HEK293 (cell line): ENCODE measurements around the gene NAGPA.
A peak's percentile ranks its signal among the peaks of the same experiment; 100 is the strongest.

ENCODE experiments used
- EGR2 ChIP-seq: fragments of 450-650 bp; formaldehyde crosslinking; IDR thresholded peaks from 2 replicates; pipeline ENCODE4 v1.5.1; 2016; ENCODE audit warnings: low read depth, missing biosample characterization, missing genetic modification characterization
- SP2 ChIP-seq: fragments of 450-650 bp; formaldehyde crosslinking; IDR thresholded peaks from 2 replicates; pipeline ENCODE4 v1.5.1; 2016; ENCODE audit warnings: missing biosample characterization, missing genetic modification characterization
- ZBTB1 ChIP-seq: fragments of 450-650 bp; formaldehyde crosslinking; IDR thresholded peaks from 2 replicates; pipeline ENCODE4 v1.5.1; 2016; ENCODE audit warnings: missing biosample characterization, missing genetic modification characterization
- ZBTB21 ChIP-seq: fragments of 450-650 bp; formaldehyde crosslinking; IDR thresholded peaks from 2 replicates; pipeline ENCODE4 v1.5.1; 2017; ENCODE audit warnings: missing biosample characterization, missing genetic modification characterization
- ZEB2 ChIP-seq: fragments of 450-650 bp; formaldehyde crosslinking; IDR thresholded peaks from 2 replicates; pipeline ENCODE4 v1.5.1; 2016; ENCODE audit warnings: missing biosample characterization, missing genetic modification characterization
- ZNF121 ChIP-seq: fragments of 450-650 bp; formaldehyde crosslinking; IDR thresholded peaks from 2 replicates; pipeline ENCODE4 v1.5.1; 2016; ENCODE audit warnings: missing biosample characterization, missing genetic modification characterization
- ZNF138 ChIP-seq: fragments of 450-650 bp; formaldehyde crosslinking; IDR thresholded peaks from 2 replicates; pipeline ENCODE4 v1.5.1; 2016; ENCODE audit warnings: missing biosample characterization, missing genetic modification characterization, borderline replicate concordance
- ZNF558 ChIP-seq: fragments of 450-650 bp; formaldehyde crosslinking; IDR thresholded peaks from 2 replicates; pipeline ENCODE4 v1.5.1; 2016; ENCODE audit warnings: missing biosample characterization, missing genetic modification characterization
- TF ChIP-seq, protein P1 (sequence below): fragments of 450-650 bp; formaldehyde crosslinking; IDR thresholded peaks from 2 replicates; pipeline ENCODE4 v1.5.1; 2016; ENCODE audit warnings: missing biosample characterization, missing genetic modification characterization
- TF ChIP-seq, protein P2 (sequence below): fragments of 450-650 bp; formaldehyde crosslinking; IDR thresholded peaks from 2 replicates; pipeline ENCODE4 v1.5.1; 2016; ENCODE audit warnings: missing biosample characterization, missing genetic modification characterization
- TF ChIP-seq, protein P3 (sequence below): fragments of 450-650 bp; formaldehyde crosslinking; IDR thresholded peaks from 2 replicates; pipeline ENCODE4 v1.5.1; 2016; ENCODE audit warnings: missing biosample characterization, missing genetic modification characterization

GRCh38 chr16:5054876-5055865 lies 21.4 kb upstream of the NAGPA start:
- TF ChIP-seq, protein P1, sequence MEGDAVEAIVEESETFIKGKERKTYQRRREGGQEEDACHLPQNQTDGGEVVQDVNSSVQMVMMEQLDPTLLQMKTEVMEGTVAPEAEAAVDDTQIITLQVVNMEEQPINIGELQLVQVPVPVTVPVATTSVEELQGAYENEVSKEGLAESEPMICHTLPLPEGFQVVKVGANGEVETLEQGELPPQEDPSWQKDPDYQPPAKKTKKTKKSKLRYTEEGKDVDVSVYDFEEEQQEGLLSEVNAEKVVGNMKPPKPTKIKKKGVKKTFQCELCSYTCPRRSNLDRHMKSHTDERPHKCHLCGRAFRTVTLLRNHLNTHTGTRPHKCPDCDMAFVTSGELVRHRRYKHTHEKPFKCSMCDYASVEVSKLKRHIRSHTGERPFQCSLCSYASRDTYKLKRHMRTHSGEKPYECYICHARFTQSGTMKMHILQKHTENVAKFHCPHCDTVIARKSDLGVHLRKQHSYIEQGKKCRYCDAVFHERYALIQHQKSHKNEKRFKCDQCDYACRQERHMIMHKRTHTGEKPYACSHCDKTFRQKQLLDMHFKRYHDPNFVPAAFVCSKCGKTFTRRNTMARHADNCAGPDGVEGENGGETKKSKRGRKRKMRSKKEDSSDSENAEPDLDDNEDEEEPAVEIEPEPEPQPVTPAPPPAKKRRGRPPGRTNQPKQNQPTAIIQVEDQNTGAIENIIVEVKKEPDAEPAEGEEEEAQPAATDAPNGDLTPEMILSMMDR (tag by site-specific recombination) = no peak
- no peak for TF ChIP-seq ZNF558 (tag by site-specific recombination)
- TF ChIP-seq, protein P2, sequence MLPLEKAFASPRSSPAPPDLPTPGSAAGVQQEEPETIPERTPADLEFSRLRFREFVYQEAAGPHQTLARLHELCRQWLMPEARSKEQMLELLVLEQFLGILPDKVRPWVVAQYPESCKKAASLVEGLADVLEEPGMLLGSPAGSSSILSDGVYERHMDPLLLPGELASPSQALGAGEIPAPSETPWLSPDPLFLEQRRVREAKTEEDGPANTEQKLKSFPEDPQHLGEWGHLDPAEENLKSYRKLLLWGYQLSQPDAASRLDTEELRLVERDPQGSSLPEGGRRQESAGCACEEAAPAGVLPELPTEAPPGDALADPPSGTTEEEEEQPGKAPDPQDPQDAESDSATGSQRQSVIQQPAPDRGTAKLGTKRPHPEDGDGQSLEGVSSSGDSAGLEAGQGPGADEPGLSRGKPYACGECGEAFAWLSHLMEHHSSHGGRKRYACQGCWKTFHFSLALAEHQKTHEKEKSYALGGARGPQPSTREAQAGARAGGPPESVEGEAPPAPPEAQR = no peak
- TF ChIP-seq ZNF138 (tag by site-specific recombination) = no peak
- no peak for TF ChIP-seq ZEB2 (tag by site-specific recombination)
- TF ChIP-seq ZNF121 = no peak
- no peak for TF ChIP-seq SP2 (tag by site-specific recombination)
- no peak for TF ChIP-seq ZBTB1 (tag by site-specific recombination)
- TF ChIP-seq EGR2 (tag by site-specific recombination) = peak; percentile 74
- no peak for TF ChIP-seq ZBTB21 (tag by site-specific recombination)
- TF ChIP-seq, protein P3, sequence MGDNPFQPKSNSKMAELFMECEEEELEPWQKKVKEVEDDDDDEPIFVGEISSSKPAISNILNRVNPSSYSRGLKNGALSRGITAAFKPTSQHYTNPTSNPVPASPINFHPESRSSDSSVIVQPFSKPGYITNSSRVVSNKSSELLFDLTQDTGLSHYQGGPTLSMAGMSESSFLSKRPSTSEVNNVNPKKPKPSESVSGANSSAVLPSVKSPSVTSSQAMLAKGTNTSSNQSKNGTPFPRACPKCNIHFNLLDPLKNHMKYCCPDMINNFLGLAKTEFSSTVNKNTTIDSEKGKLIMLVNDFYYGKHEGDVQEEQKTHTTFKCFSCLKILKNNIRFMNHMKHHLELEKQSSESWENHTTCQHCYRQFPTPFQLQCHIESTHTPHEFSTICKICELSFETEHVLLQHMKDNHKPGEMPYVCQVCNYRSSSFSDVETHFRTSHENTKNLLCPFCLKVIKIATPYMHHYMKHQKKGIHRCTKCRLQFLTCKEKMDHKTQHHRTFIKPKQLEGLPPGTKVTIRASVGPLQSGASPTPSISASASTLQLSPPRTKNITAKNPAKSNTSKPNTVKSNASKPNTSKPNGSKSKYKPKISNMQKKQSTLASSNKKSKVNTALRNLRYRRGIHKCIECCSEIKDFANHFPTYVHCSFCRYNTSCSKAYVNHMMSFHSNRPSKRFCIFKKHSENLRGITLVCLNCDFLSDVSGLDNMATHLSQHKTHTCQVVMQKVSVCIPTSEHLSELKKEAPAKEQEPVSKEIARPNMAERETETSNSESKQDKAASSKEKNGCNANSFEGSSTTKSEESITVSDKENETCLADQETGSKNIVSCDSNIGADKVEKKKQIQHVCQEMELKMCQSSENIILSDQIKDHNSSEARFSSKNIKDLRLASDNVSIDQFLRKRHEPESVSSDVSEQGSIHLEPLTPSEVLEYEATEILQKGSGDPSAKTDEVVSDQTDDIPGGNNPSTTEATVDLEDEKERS = no peak
